SU-DHL-6 (cell line): Measurements from ENCODE around the gene TERF2IP.

Source experiments
- H2AFZ ChIP-seq: fragments of 200-600 bp; sonication (generic); 2 replicates; pipeline ENCODE4 v1.6.1; 2014; ENCODE audit warnings: low read depth, mild to moderate bottlenecking, moderate library complexity, mixed read lengths, antibody characterized with exemption, low read length; ENCODE audit not compliant: severe bottlenecking
- H3F3A ChIP-seq: fragments of 200-600 bp; shearing (Covaris generic); 2 replicates; pipeline ENCODE4 v1.6.0; 2016; ENCODE audit warnings: antibody characterized with exemption, mild to moderate bottlenecking; ENCODE audit not compliant: insufficient read depth
- H3K27ac ChIP-seq: fragments of 200-600 bp; sonication (generic); 2 replicates; pipeline ENCODE4 v1.5.1; 2016; ENCODE audit warnings: low read depth, mild to moderate bottlenecking, low read length, moderate library complexity, mixed read lengths
- H3K27me3 ChIP-seq: fragments of 200-600 bp; sonication (generic), shearing (Covaris generic); 2 replicates; pipeline ENCODE4 v1.6.0; 2014; ENCODE audit warnings: mild to moderate bottlenecking, low read length
- H3K36me3 ChIP-seq: fragments of 200-600 bp; sonication (generic); 2 replicates; pipeline ENCODE4 v1.6.1; 2014; ENCODE audit warnings: mild to moderate bottlenecking, low read length, mixed read lengths
- H3K4me2 ChIP-seq: fragments of 300-600, 200-600 bp; shearing (Covaris generic), sonication (generic); 2 replicates; pipeline ENCODE4 v1.6.0; 2014; ENCODE audit warnings: low read length, low read depth, mild to moderate bottlenecking; ENCODE audit not compliant: poor library complexity, severe bottlenecking
- H3K4me3 ChIP-seq: fragments of 200-600 bp; sonication (generic); 2 replicates; pipeline ENCODE4 v1.5.1; 2014; ENCODE audit warnings: antibody characterized with exemption, low read length, mild to moderate bottlenecking, mixed read lengths; ENCODE audit not compliant: insufficient read depth, poor library complexity, severe bottlenecking
- H3K79me2 ChIP-seq: fragments of 200-600 bp; sonication (generic); 2 replicates; pipeline ENCODE4 v1.6.1; 2014; ENCODE audit warnings: mild to moderate bottlenecking, low read length, moderate library complexity; ENCODE audit not compliant: insufficient read depth
- H3K9ac ChIP-seq: fragments of 200-600 bp; sonication (generic); 2 replicates; pipeline ENCODE4 v1.7.0; 2014; ENCODE audit warnings: mild to moderate bottlenecking, low read length
- H3K9me2 ChIP-seq: fragments of 200-600 bp; sonication (generic); replicated peaks from 2 replicates; pipeline ENCODE4 v1.6.1; 2014; ENCODE audit warnings: low read length; ENCODE audit not compliant: insufficient read depth
- H3K9me3 ChIP-seq: fragments of 200-600 bp; sonication (generic); 2 replicates; pipeline ENCODE4 v1.6.1; 2014; ENCODE audit warnings: low read length, mixed read lengths; ENCODE audit not compliant: insufficient read depth
- H4K20me1 ChIP-seq: fragments of 200-600 bp; sonication (generic); 2 replicates; pipeline ENCODE4 v1.6.1; 2014; ENCODE audit warnings: low read depth, mild to moderate bottlenecking, antibody characterized with exemption, low read length, moderate library complexity, mixed read lengths
- CTCF ChIP-seq: fragments of 200-600 bp; sonication (generic); IDR thresholded peaks from one replicate; pipeline ENCODE4 v1.5.1; 2017; ENCODE audit warnings: antibody characterized with exemption, mild to moderate bottlenecking, low read length, moderate library complexity; ENCODE audit not compliant: insufficient read depth, poor library complexity, severe bottlenecking
- EZH2phosphoT487 ChIP-seq: fragments of 200-600 bp; sonication (generic), shearing (Covaris generic); conservative IDR thresholded peaks from 2 replicates; pipeline ENCODE4 v1.6.1; 2018; ENCODE audit warnings: mild to moderate bottlenecking, antibody characterized with exemption, low read length, moderate library complexity, mixed read lengths

Gene TERF2IP

GRCh38 chr16:75647112-75647491 is 471 bp upstream of the TERF2IP start:
- Histone ChIP-seq H3K27ac (peak overlapping the region; percentile 30; the same call in 1 of the 2 replicates), H4K20me1 (peaks cover 4% of the 10 kb centered on the region; the same call in 1 of the 2 replicates), H3K9ac (peak overlapping the region; percentile 87), H3K9me2 (no peaks in the 10 kb centered on the region), H3F3A (no peaks in the 10 kb centered on the region; the same call in 1 of the 2 replicates), H3K27me3 (no peaks in the 10 kb centered on the region), H3K4me3 (peak overlapping the region; percentile 92), H2AFZ (peak overlapping the region; percentile 49), H3K36me3 (peaks cover 3% of the 10 kb centered on the region; the same call in 1 of the 2 replicates), H3K9me3 (no peaks in the 10 kb centered on the region), H3K79me2 (peaks cover 94% of the 10 kb centered on the region), H3K4me2 (peak overlapping the region; percentile 86)
- TF ChIP-seq CTCF (no peak), EZH2phosphoT487 (no peak)

- no peak for TF ChIP-seq CTCF
- TF ChIP-seq EZH2phosphoT487, result no peak
- peaks cover 11% of the 10 kb centered on the region; the same call in 1 of the 2 replicates for H4K20me1 ChIP-seq
- no peaks in the 10 kb centered on the region for H3K9me2 ChIP-seq
- H3K36me3 ChIP-seq, result 0 out of 2 replicates have a peak, but pooled peaks cover 3% of the 10 kb centered on the region
- peak overlapping the region; percentile 87 for H3K9ac ChIP-seq
- no peaks in the 10 kb centered on the region; the same call in 1 of the 2 replicates for H3F3A ChIP-seq
- peak overlapping the region; percentile 85 for H3K27ac ChIP-seq
- peaks cover 95% of the 10 kb centered on the region for H3K79me2 ChIP-seq
- H2AFZ ChIP-seq, result peak overlapping the region; percentile 30
- no peaks in the 10 kb centered on the region for H3K9me3 ChIP-seq
- H3K4me2 ChIP-seq, result peak overlapping the region; percentile 99
- H3K4me3 ChIP-seq, result peak overlapping the region; percentile 92
- H3K27me3 ChIP-seq, result no peaks in the 10 kb centered on the region
These were observed 898 bp downstream of the TERF2IP start for GRCh38 chr16:75648265-75649076.

GRCh38 chr16:75653922-75654321 is 6.3 kb downstream of the TERF2IP start:
- Histone ChIP-seq H4K20me1 (peaks cover 11% of the 10 kb centered on the region; the same call in 1 of the 2 replicates), H3K27ac (peak overlapping the region; percentile 8; the same call in 1 of the 2 replicates), H3K9me3 (no peaks in the 10 kb centered on the region), H3K27me3 (no peaks in the 10 kb centered on the region), H3K79me2 (peaks cover 61% of the 10 kb centered on the region), H3K9me2 (no peaks in the 10 kb centered on the region), H3K4me2 (peak overlapping the region; percentile 99), H3K4me3 (no peak overlapping the region), H3K9ac (no peak overlapping the region), H2AFZ (no peak overlapping the region), H3F3A (peaks cover 3% of the 10 kb centered on the region; the same call in 1 of the 2 replicates), H3K36me3 (peaks cover 30% of the 10 kb centered on the region)
- TF ChIP-seq EZH2phosphoT487 (no peak), CTCF (no peak)
